B cell (primary cell): ENCODE measurements around the gene CRYBG2. TPM values are rescaled to one million over a fixed set of nuclear protein-coding genes. Genes with fewer than 3 reads are reported as not detected.
"Not testable (repeated sequence)": the region's sequence is repeated elsewhere in the genome, so short reads cannot be mapped to it uniquely, and the experiment has no call there.

Source experiments
- ATAC-seq: fragments of 200-7000 bp; cut with Tn5 transposase; one replicate; pipeline ENCODE4 v1.10.0; 2021; ENCODE audit warnings: low read depth, mild to moderate bottlenecking, moderate number of reproducible peaks, moderate library complexity
- CTCF ChIA-PET: fragments of 350-600 bp; sonication (Branson Sonifier 250); formaldehyde crosslinking; loops from one replicate; lab custom pipeline; 2021; ENCODE audit warnings: antibody characterized with exemption, inconsistent platforms; lab: Charles Lee
- POLR2A ChIA-PET: fragments of 350-600 bp; sonication (Branson Sonifier 250); formaldehyde crosslinking; loops from one replicate; lab custom pipeline; 2021; ENCODE audit warnings: antibody characterized with exemption; lab: Charles Lee
- DNase-seq: peaks from one replicate; pipeline ENCODE4 v3.0.0; 2013
- H2AFZ ChIP-seq: 2 replicates; pipeline ENCODE4 v1.6.1; 2012; ENCODE audit warnings: mild to moderate bottlenecking, low read depth, low read length; ENCODE audit not compliant: insufficient read depth, poor library complexity, severe bottlenecking
- H3K27ac ChIP-seq, 2 donors: 1 replicate in 1 of 2; 2 replicates in 1 of 2; pipeline ENCODE4 v1.5.1; 2012 to 2013; ENCODE audit warnings: low read length in 2 of 2, mild to moderate bottlenecking in 2 of 2, moderate library complexity in 1 of 2
- H3K27me3 ChIP-seq, 4 experiments: fragments of 200-600 bp in 1 of 4; sonication (generic) in 1 of 4; replicated peaks in 1 of 4; 1 replicate in 2 of 4; 2 replicates in 2 of 4; pipeline versions ENCODE4 v1.6.1 to v1.7.0; 2013 to 2016; ENCODE audit warnings: low read length in 3 of 4, mild to moderate bottlenecking in 2 of 4, mixed read lengths in 1 of 4, moderate library complexity in 1 of 4; ENCODE audit not compliant: insufficient read depth in 4 of 4, control insufficient read depth in 3 of 4; ENCODE audit errors: control extremely low read depth in 1 of 4
- H3K36me3 ChIP-seq, 2 experiments: replicated peaks in 1 of 2; 1 replicate in 1 of 2; 2 replicates in 1 of 2; pipeline versions ENCODE4 v1.6.1 to v1.7.1; 2013; ENCODE audit warnings: low read length in 1 of 2; ENCODE audit not compliant: insufficient read depth in 2 of 2, control insufficient read depth in 1 of 2; ENCODE audit errors: control extremely low read depth in 1 of 2, extremely low read depth in 1 of 2
- H3K4me1 ChIP-seq, 2 donors: fragments of 200-600 bp in 1 of 2; sonication (generic) in 1 of 2; 1 replicate in 1 of 2; 2 replicates in 1 of 2; pipeline versions ENCODE4 v1.5.1 to v1.6.1; 2013 to 2017; ENCODE audit warnings: low read length in 2 of 2; ENCODE audit not compliant: control insufficient read depth in 2 of 2, insufficient read depth in 2 of 2
- H3K4me2 ChIP-seq: replicated peaks from 2 replicates; pipeline ENCODE3; 2012; ENCODE audit warnings: mild to moderate bottlenecking, low read depth, low read length; ENCODE audit not compliant: poor library complexity, severe bottlenecking
- H3K4me3 ChIP-seq, 5 experiments: fragments of 200-600 bp in 1 of 5; sonication (generic) in 1 of 5; 1 replicate in 3 of 5; 2 replicates in 2 of 5; pipeline versions ENCODE4 v1.5.1 to v1.7.0; 2011 to 2016; ENCODE audit warnings: low read length in 4 of 5, mild to moderate bottlenecking in 4 of 5, low read depth in 2 of 5, control low read depth in 1 of 5, moderate library complexity in 1 of 5; ENCODE audit not compliant: insufficient read depth in 1 of 5; ENCODE audit errors: control extremely low read depth in 1 of 5, extremely low read depth in 1 of 5
- H3K79me2 ChIP-seq: fragments of 200-600 bp; sonication (generic); one replicate; pipeline ENCODE4 v1.6.0; 2016; ENCODE audit warnings: low read length; ENCODE audit not compliant: control insufficient read depth, insufficient read depth
- H3K9ac ChIP-seq: fragments of 200-600 bp; sonication (generic); 2 replicates; pipeline ENCODE4 v1.6.1; 2017; ENCODE audit warnings: mild to moderate bottlenecking, low read length, moderate library complexity
- H3K9me3 ChIP-seq, 3 donors: one replicate each; pipeline versions ENCODE4 v1.6.1 to v1.7.1; 2013; ENCODE audit warnings: low read length in 2 of 3; ENCODE audit not compliant: control insufficient read depth in 2 of 3, insufficient read depth in 1 of 3; ENCODE audit errors: control extremely low read depth in 1 of 3
- H4K20me1 ChIP-seq: 2 replicates; pipeline ENCODE4 v1.6.0; 2012; ENCODE audit warnings: mild to moderate bottlenecking, low read length; ENCODE audit not compliant: insufficient read depth, control insufficient read depth, poor library complexity, severe bottlenecking
- H3K27ac Mint-ChIP-seq: one replicate; pipeline ENCODE4 v1.8.0; 2021; ENCODE audit warnings: mixed read lengths
- H3K27me3 Mint-ChIP-seq: one replicate; pipeline ENCODE4 v1.8.0; 2021; ENCODE audit warnings: mixed read lengths
- H3K4me1 Mint-ChIP-seq: one replicate; pipeline ENCODE4 v1.8.0; 2021; ENCODE audit warnings: mixed read lengths
- H3K4me3 Mint-ChIP-seq: one replicate; pipeline ENCODE4 v1.8.0; 2021; ENCODE audit warnings: mixed read lengths
- H3K9me3 Mint-ChIP-seq: one replicate; pipeline ENCODE4 v1.8.0; 2022; ENCODE audit warnings: mixed read lengths; ENCODE audit not compliant: insufficient read depth
- CTCF ChIP-seq: fragments of 200-600 bp; IDR thresholded peaks from one replicate; pipeline ENCODE4 v1.8.0; 2022; ENCODE audit warnings: antibody characterized with exemption, mild to moderate bottlenecking
- EZH2 ChIP-seq: IDR thresholded peaks from 2 replicates; pipeline ENCODE4 v1.6.1; 2012; ENCODE audit warnings: borderline replicate concordance, low read depth, mild to moderate bottlenecking, moderate library complexity, low read length; ENCODE audit not compliant: insufficient read depth, poor library complexity, severe bottlenecking
- WGBS: methylation state at CpG from one replicate; pipeline ENCODE4 v1.1.5; 2013; ENCODE audit warnings: missing lambda C conversion rate; ENCODE audit not compliant: insufficient coverage; 5-methylcytosine and 5-hydroxymethylcytosine counted together
- intact Hi-C: fragments of 100-400 bp; cut with micrococcal nuclease; formaldehyde crosslinking; loops from one replicate; pipeline ENCODE4 v1.10.0; 2022
- polyA plus RNA-seq: library from polyadenylated mRNA; depleted of rRNA; stranded (reverse); fragments of >200 nt; gene quantifications from 2 replicates; pipeline ENCODE4 v1.2.3, GENCODE V29; 2012
- total RNA-seq, 2 donors: library from RNA; stranded (reverse); fragments of 120-200 nt in 1 of 2; gene quantifications; 1 replicate in 1 of 2; 2 replicates in 1 of 2; pipeline versions ENCODE4 v1.2.3 to v1.2.4, GENCODE V29; 2013 to 2022

Gene CRYBG2
- total and polyA plus RNA-seq, 2 donors (not counting 1 experiment from before 2014, with no cell fraction given): 3.3 to 5.3 TPM

GRCh38 chr1:26335774-26336476 lies 18.0 kb downstream of the CRYBG2 start:
- H3K36me3 ChIP-seq: no peaks in the 10 kb centered on the region
- H3K4me1 Mint-ChIP-seq: peaks cover 13% of the 10 kb centered on the region
- H3K27me3 ChIP-seq: no peaks in the 10 kb centered on the region
- WGBS: under 1% methylated on average over 34 of the region's 41 CpGs
- CTCF ChIA-PET: interaction anchor here (0.8 to 2.2 kb wide), 9 partner anchors 13 to 191 kb away, joined by 3 to 6 read pairs (median 3); partner anchors contain the start of genes CEP85 and ZNF593OS
- peaks cover 4% of the 10 kb centered on the region for H3K79me2 ChIP-seq
- intact Hi-C loops: loop anchor here (1.0 kb wide), 3 partner anchors 15 to 102 kb away; partner anchors contain the start of gene CEP85
- H3K27me3 Mint-ChIP-seq: no peaks in the 10 kb centered on the region
- peak overlapping the region; percentile 49 to 72 (median 63) for H3K4me3 ChIP-seq
- ATAC-seq: peak; percentile 2
- H3K4me2 ChIP-seq: peak overlapping the region; percentile 93
- POLR2A ChIA-PET: interaction anchor here (1.1 to 1.7 kb wide), 2 partner anchors 47 to 51 kb away, joined by 3 to 4 read pairs; no protein-coding TSS in a partner anchor
- H3K4me3 Mint-ChIP-seq: peak overlapping the region; percentile 95
- H2AFZ ChIP-seq: peak overlapping the region; percentile 82
- TF ChIP-seq EZH2 (no peak), CTCF (no peak)
- no peak for DNase-seq
- peak overlapping the region; percentile 67 for H3K9ac ChIP-seq
- H3K4me1 ChIP-seq: peaks cover 8 to 14% of the 10 kb centered on the region in 2 donors
- H3K9me3 Mint-ChIP-seq: no peaks in the 10 kb centered on the region
- no peaks in the 10 kb centered on the region for H4K20me1 ChIP-seq
- H3K27ac ChIP-seq: no peak overlapping the region
- peak overlapping the region; percentile 56 for H3K27ac Mint-ChIP-seq
- no peaks in the 10 kb centered on the region for H3K9me3 ChIP-seq

DNA sequence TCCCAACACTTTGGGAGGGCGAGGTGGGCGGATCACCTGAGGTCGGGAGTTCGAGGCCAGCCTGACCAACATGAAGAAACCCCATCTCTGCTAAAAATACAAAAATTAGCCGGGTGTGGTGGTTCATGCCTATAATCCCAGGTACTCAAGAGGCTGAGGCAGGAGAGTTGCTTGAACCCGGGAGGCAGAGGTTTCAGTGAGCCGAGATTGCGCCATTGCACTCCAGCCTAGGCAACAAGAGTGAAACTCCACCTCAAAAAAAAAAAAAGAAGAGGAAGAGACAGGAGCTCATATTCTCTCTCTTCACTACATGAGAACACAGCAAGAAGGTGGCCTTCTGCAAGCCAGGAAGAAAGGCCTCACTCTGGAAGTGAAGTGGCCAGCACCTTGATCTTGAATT lies 20.6 kb downstream of the CRYBG2 start:
- H3K27me3 Mint-ChIP-seq, H3K79me2 ChIP-seq, H3K4me3 ChIP-seq, H3K27ac Mint-ChIP-seq, H3K4me2 ChIP-seq, ATAC-seq, DNase-seq, H2AFZ ChIP-seq, H3K36me3 ChIP-seq, H3K27me3 ChIP-seq, intact Hi-C loops, H3K9me3 ChIP-seq, H3K9me3 Mint-ChIP-seq, H3K4me3 Mint-ChIP-seq, H3K9ac ChIP-seq, H4K20me1 ChIP-seq, H3K27ac ChIP-seq: not testable (repeated sequence)
- no CpG with 5 or more reads among the region's 8 CpGs for WGBS
- ChIA-PET CTCF (interaction anchor here (30.0 kb wide), 1 partner anchor 51 kb away, joined by 1400 read pairs; the partner anchor contains the start of gene SH3BGRL3), POLR2A (interaction anchor here (0.6 kb wide), 1 partner anchor 107 kb away, joined by 5 read pairs; no protein-coding TSS in a partner anchor)
- H3K4me1 Mint-ChIP-seq: peaks cover 13% of the 10 kb centered on the region
- H3K4me1 ChIP-seq: peaks cover 8 to 14% of the 10 kb centered on the region in 2 donors
